HG03039 (cell line): ENCODE measurements around the gene KLRF1.

Experiments used
- ATAC-seq: cut with Tn5 transposase; IDR thresholded peaks from one replicate; pipeline ENCODE4 v1.9.1; 2021; ENCODE audit warnings: mild to moderate bottlenecking, moderate library complexity; ENCODE audit not compliant: unreplicated experiment

KLRF1 gene

GRCh38 chr12:9808504-9808903 lies 18.8 kb upstream of the KLRF1 start:
- ATAC-seq: no peak

- no peak for ATAC-seq
These were observed 17.9 kb upstream of the KLRF1 start for GRCh38 chr12:9809338-9809737.

GRCh38 chr12:9809866-9810265 lies 17.4 kb upstream of the KLRF1 start:
- ATAC-seq: no peak

- no peak for ATAC-seq
These were observed 16.6 kb upstream of the KLRF1 start for GRCh38 chr12:9810671-9811070.

GRCh38 chr12:9811621-9812020 lies 15.7 kb upstream of the KLRF1 start:
- no peak for ATAC-seq

GRCh38 chr12:9813821-9814798 lies 13.2 kb upstream of the KLRF1 start:
- peak; percentile 91 for ATAC-seq

GRCh38 chr12:9820281-9820930 lies 6.9 kb upstream of the KLRF1 start:
- no peak for ATAC-seq

GRCh38 chr12:9829483-9829882 lies 2.2 kb downstream of the KLRF1 start:
- ATAC-seq: no peak

- no peak for ATAC-seq
These were observed 2.7 kb downstream of the KLRF1 start for GRCh38 chr12:9829982-9830381.

GRCh38 chr12:9831720-9832119 lies 4.4 kb downstream of the KLRF1 start:
- ATAC-seq: no peak

GRCh38 chr12:9843407-9843806 lies 16.1 kb downstream of the KLRF1 start:
- ATAC-seq: no peak

GRCh38 chr12:9848899-9849298 lies 21.6 kb downstream of the KLRF1 start:
- no peak for ATAC-seq

- ATAC-seq: no peak
These were observed 23.8 kb downstream of the KLRF1 start for GRCh38 chr12:9851050-9851449.

- no peak for ATAC-seq
These were observed 24.6 kb downstream of the KLRF1 start for GRCh38 chr12:9851927-9852326.

GRCh38 chr12:9856151-9856550 lies 28.9 kb downstream of the KLRF1 start:
- ATAC-seq: no peak

GRCh38 chr12:9856894-9857293 lies 29.6 kb downstream of the KLRF1 start:
- ATAC-seq: no peak

GRCh38 chr12:9858135-9858534 lies 30.9 kb downstream of the KLRF1 start:
- no peak for ATAC-seq

GRCh38 chr12:9864913-9865675 lies 37.8 kb downstream of the KLRF1 start:
- ATAC-seq: no peak

GRCh38 chr12:9866860-9867269 lies 39.6 kb downstream of the KLRF1 start:
- ATAC-seq: no peak

- no peak for ATAC-seq
These were observed 40.2 kb downstream of the KLRF1 start for GRCh38 chr12:9867531-9867930.

- ATAC-seq: no peak
These were observed 41.1 kb downstream of the KLRF1 start for GRCh38 chr12:9868311-9868801.
